Prostate gland (tissue), 2 donors: ENCODE results near the gene FAM43A. TPM values are rescaled to one million over a fixed set of nuclear protein-coding genes. Genes with fewer than 3 reads are reported as not detected.

Source experiments
- DNase-seq: peaks from one replicate; pipeline ENCODE4 v3.0.0-alpha.2; 2019; ENCODE audit warnings: low spot score
- H3K27ac ChIP-seq, 2 donors: fragments of 200-600 bp; sonication (generic); 2 replicates each; pipeline ENCODE4 v1.5.1; 2017 to 2019
- H3K27me3 ChIP-seq: fragments of 200-600 bp; sonication (generic); replicated peaks from 2 replicates; pipeline ENCODE4 v1.5.1; 2019; ENCODE audit not compliant: insufficient read depth
- H3K36me3 ChIP-seq, 2 donors: fragments of 200-600 bp; sonication (generic); 1 replicate in 1 of 2; 2 replicates in 1 of 2; pipeline versions ENCODE4 v1.5.1 to v1.8.1; 2017 to 2019
- H3K4me1 ChIP-seq: fragments of 200-600 bp; sonication (generic); replicated peaks from 2 replicates; pipeline ENCODE4 v1.5.1; 2019
- H3K4me3 ChIP-seq, 2 donors: fragments of 200-600 bp; sonication (generic); 2 replicates each; pipeline ENCODE4 v1.5.1; 2017 to 2019
- H3K9me3 ChIP-seq: fragments of 200-600 bp; sonication (generic); 2 replicates; pipeline ENCODE4 v1.5.1; 2017
- POLR2A ChIP-seq: fragments of 450-650 bp; IDR thresholded peaks from one replicate; pipeline ENCODE4 v1.6.1; 2016; ENCODE audit warnings: antibody characterized with exemption, mild to moderate bottlenecking
- POLR2AphosphoS5 ChIP-seq: sonication (generic); formaldehyde crosslinking; IDR thresholded peaks from one replicate; pipeline ENCODE4 v1.6.1; 2017; ENCODE audit warnings: antibody characterized with exemption
- WGBS: methylation state at CpG from one replicate; pipeline ENCODE4 v1.1.5; 2018; 5-methylcytosine and 5-hydroxymethylcytosine counted together
- intact Hi-C: fragments of 100-400 bp; cut with DNase I; formaldehyde crosslinking; loops from one replicate; pipeline ENCODE4 v1.14.2; 2022
- total RNA-seq, 2 donors: library from RNA; depleted of rRNA; stranded (reverse); fragments of >200 nt; gene quantifications; one replicate each; pipeline ENCODE4 v1.1.0, GENCODE V29; 2016
- TF ChIP-seq, protein P1 (sequence below), 4 experiments: fragments of 200-600 bp in 2 of 4; fragments of 450-650 bp in 2 of 4; sonication (generic) in 2 of 4; IDR thresholded peaks; 1 replicate in 3 of 4; 2 replicates in 1 of 4; pipeline ENCODE4 v1.5.1; 2016 to 2019; ENCODE audit warnings: antibody characterized with exemption in 4 of 4, mild to moderate bottlenecking in 2 of 4, moderate library complexity in 2 of 4

FAM43A gene
- total RNA-seq, 2 donors from 2014 or later = 39.6 to 93.6 TPM

DNA sequence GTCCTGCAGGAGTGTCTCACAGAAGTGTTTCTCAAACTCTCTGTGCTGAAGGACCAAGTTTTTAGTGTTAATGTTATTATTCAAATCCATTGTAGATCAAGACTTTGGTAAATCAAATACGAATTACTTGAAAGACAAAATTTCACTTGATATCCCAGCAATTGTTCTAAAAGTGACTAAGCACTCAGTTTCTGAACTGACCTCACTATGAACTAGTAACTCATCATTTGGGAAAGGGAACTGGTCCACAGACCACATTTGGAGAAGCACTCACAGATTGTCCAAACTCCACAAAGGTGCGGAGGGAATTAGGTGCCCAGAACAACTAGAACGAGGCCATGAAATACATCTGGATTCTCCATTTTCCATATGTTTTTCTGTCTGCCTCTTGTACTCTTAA, 25.6 kb downstream of the FAM43A start:
- no peak for TF ChIP-seq POLR2AphosphoS5
- TF ChIP-seq, protein P1, sequence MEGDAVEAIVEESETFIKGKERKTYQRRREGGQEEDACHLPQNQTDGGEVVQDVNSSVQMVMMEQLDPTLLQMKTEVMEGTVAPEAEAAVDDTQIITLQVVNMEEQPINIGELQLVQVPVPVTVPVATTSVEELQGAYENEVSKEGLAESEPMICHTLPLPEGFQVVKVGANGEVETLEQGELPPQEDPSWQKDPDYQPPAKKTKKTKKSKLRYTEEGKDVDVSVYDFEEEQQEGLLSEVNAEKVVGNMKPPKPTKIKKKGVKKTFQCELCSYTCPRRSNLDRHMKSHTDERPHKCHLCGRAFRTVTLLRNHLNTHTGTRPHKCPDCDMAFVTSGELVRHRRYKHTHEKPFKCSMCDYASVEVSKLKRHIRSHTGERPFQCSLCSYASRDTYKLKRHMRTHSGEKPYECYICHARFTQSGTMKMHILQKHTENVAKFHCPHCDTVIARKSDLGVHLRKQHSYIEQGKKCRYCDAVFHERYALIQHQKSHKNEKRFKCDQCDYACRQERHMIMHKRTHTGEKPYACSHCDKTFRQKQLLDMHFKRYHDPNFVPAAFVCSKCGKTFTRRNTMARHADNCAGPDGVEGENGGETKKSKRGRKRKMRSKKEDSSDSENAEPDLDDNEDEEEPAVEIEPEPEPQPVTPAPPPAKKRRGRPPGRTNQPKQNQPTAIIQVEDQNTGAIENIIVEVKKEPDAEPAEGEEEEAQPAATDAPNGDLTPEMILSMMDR (IDR thresholded peaks at IDR 0.05) = no peak
- TF ChIP-seq POLR2A = no peak

DNA sequence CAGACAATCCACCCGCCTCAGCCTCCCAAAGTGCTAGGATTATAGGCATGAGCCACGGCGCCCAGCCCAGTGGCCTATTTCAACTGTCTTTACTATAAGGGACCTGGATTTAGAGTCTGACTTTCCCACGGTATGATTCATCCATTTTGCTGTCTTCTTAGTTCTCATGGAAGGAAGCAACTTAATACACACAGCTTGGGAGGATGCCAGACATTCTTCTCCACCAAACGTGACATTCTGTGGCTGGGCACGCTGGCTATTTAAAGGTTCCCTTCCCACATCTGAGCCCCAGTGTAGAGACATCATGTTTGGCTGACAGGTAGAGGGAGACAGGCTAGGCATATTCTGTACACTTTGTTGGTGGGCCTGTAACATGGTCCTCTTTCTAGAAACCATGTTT, 26.2 kb downstream of the FAM43A start:
- WGBS = 43% methylated on average over 6 of the region's 6 CpGs
- no peak overlapping the region for H3K27ac ChIP-seq
- H3K9me3 ChIP-seq = no peaks in the 10 kb centered on the region
- H3K36me3 ChIP-seq = no peaks in the 10 kb centered on the region
- no peak overlapping the region for H3K4me3 ChIP-seq
- intact Hi-C loops = no loop called here
- no peaks in the 10 kb centered on the region for H3K27me3 ChIP-seq
- TF ChIP-seq, protein P1 (IDR thresholded peaks at IDR 0.05) = no peak
- TF ChIP-seq POLR2AphosphoS5 (no peak), POLR2A (no peak)
- DNase-seq = no peak
- H3K4me1 ChIP-seq = no peaks in the 10 kb centered on the region

More for the DNA sequence above, 25.6 kb downstream of the FAM43A start:
- DNase-seq = no peak
- 93% methylated on average over 3 of the region's 3 CpGs for WGBS
- Histone ChIP-seq H3K27me3 (no peaks in the 10 kb centered on the region), H3K36me3 (no peaks in the 10 kb centered on the region), H3K9me3 (no peaks in the 10 kb centered on the region), H3K4me1 (no peaks in the 10 kb centered on the region), H3K27ac (no peak overlapping the region), H3K4me3 (no peak overlapping the region)
- intact Hi-C loops = no loop called here

DNA sequence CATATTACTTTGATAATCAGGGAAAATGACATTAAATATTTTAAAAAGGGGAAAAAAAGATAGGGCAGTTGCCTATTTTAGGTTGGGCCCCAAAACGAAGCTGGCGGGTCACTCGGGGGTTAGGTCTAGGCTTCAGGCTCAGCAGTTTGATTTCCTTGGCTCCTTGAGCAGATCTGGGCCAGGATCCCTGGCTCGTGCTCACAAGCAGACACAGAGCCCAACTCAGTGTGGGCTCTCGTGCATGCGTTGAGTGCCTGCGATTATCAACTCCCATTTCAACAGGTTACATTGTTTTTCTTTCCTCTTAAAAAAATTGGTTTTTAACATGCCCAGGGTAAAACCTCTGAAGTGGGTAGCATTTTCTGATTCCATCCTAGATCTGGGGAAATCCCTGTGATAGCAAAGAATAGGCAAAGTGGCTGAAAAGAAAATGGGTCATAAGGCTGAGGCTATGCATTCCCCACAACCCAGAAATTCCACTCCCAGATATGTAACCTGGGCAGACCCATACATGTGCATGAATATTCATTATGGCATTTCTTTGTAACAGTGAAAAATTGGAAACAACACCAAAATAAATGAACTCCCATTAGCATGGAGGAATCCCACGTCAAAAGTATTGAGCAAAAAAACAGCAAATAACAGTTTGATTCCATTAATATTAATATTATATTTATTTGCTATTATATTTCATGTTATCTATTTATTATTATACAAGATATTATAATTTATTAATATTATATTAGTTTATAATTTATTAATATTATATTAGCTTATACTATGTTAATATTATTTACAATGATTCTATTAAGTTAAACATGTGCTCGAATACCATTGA, 27.8 kb downstream of the FAM43A start:
- H3K9me3 ChIP-seq = no peaks in the 10 kb centered on the region
- no peaks in the 10 kb centered on the region for H3K27me3 ChIP-seq
- no peak overlapping the region for H3K4me3 ChIP-seq
- intact Hi-C loops = no loop called here
- TF ChIP-seq POLR2AphosphoS5 (no peak), POLR2A (no peak)
- TF ChIP-seq, protein P1 (IDR thresholded peaks at IDR 0.05) = no peak
- WGBS = 86% methylated on average over 9 of the region's 9 CpGs
- no peak overlapping the region for H3K27ac ChIP-seq
- no peak for DNase-seq
- H3K4me1 ChIP-seq = no peaks in the 10 kb centered on the region
- H3K36me3 ChIP-seq = no peaks in the 10 kb centered on the region

DNA sequence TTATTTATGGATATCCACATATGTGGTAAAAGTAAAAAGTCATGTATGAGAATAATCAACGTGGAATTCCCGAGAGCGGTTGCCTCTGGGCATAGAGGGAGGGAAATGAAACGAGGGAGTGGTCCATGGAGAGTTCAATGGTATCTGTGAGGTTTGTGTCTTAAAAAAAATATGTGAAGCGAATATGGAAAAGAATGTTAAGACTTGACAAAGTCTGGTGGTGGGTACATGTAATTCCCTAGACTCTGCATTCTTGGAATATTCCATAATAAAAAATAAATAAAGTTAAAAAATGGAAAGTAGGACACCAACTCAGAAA, 28.4 kb downstream of the FAM43A start:
- Histone ChIP-seq H3K36me3 (no peaks in the 10 kb centered on the region), H3K4me3 (no peak overlapping the region), H3K27me3 (no peaks in the 10 kb centered on the region), H3K4me1 (no peaks in the 10 kb centered on the region), H3K9me3 (no peaks in the 10 kb centered on the region), H3K27ac (no peak overlapping the region)
- no peak for TF ChIP-seq POLR2A
- TF ChIP-seq POLR2AphosphoS5 = no peak
- TF ChIP-seq, protein P1 (IDR thresholded peaks at IDR 0.05) = no peak
- 85% methylated on average over 5 of the region's 5 CpGs for WGBS
- DNase-seq = no peak
- intact Hi-C loops = no loop called here

DNA sequence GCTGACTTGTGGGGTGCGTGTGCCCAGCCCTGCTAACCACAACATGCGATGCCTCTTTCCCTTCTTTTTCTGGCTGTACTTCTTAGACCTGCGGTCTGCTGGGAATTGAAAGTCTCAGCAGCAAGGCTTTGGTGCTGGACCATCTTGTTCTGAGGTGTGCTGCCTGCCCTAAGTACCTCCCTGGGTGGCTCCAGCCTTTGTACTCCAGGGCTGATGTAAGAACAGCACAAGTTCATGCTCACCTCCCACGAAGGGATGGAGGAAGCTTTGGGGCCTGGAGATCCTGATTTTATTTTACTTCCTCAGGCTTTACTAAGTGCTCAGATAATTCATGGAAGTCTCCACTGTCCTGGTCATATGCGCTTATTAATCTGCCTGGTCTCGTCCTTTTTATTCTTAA, 28.9 kb downstream of the FAM43A start:
- intact Hi-C loops = no loop called here
- Histone ChIP-seq H3K4me1 (no peaks in the 10 kb centered on the region), H3K27me3 (no peaks in the 10 kb centered on the region), H3K27ac (no peak overlapping the region), H3K36me3 (no peaks in the 10 kb centered on the region), H3K4me3 (no peak overlapping the region), H3K9me3 (no peaks in the 10 kb centered on the region)
- DNase-seq = no peak
- WGBS = 82% methylated on average over 6 of the region's 6 CpGs
- no peak for TF ChIP-seq POLR2AphosphoS5
- TF ChIP-seq POLR2A = no peak
- TF ChIP-seq, protein P1 (IDR thresholded peaks at IDR 0.05) = no peak
